Left lung (tissue), 14 donors: Measurements from ENCODE around the gene TMF1. TPM values are rescaled to one million over a fixed set of nuclear protein-coding genes. Genes with fewer than 3 reads are reported as not detected.
A peak's percentile ranks its signal among the peaks of the same experiment; 100 is the strongest.

ENCODE experiments used
- ATAC-seq: fragments of 200-7000 bp; cut with Tn5 transposase; one replicate; pipeline ENCODE4 v1.9.1; 2020; ENCODE audit warnings: moderate library complexity
- DNase-seq, 4 donors: peaks; one replicate each; pipeline ENCODE4 v3.0.0-alpha.2; 2013 to 2020
- H3K27ac ChIP-seq, 2 donors: fragments of 200-600 bp; sonication (generic) in 1 of 2; one replicate each; pipeline versions ENCODE4 v1.5.0 to v1.8.0; 2020 to 2021
- H3K27me3 ChIP-seq, 2 donors: fragments of 200-600 bp; sonication (generic) in 1 of 2; one replicate each; pipeline versions ENCODE4 v1.5.0 to v1.8.0; 2020 to 2021
- H3K36me3 ChIP-seq, 2 donors: fragments of 200-600 bp; sonication (generic) in 1 of 2; one replicate each; pipeline versions ENCODE4 v1.5.0 to v1.8.0; 2020 to 2021
- H3K4me1 ChIP-seq, 2 donors: fragments of 200-600 bp; one replicate each; pipeline ENCODE4 v1.8.0; 2021
- H3K4me3 ChIP-seq, 2 donors: fragments of 200-600 bp; sonication (generic) in 1 of 2; one replicate each; pipeline versions ENCODE4 v1.5.0 to v1.8.0; 2020 to 2021; ENCODE audit warnings: mild to moderate bottlenecking in 1 of 2
- H3K9me3 ChIP-seq, 2 donors: fragments of 200-600 bp; sonication (generic) in 1 of 2; one replicate each; pipeline versions ENCODE4 v1.5.0 to v1.8.0; 2020 to 2021
- intact Hi-C, 2 donors: fragments of 100-400 bp; cut with DNase I; formaldehyde crosslinking; loops; one replicate each; pipeline versions ENCODE4 v1.11.2 to v1.14.2; 2022
- long read RNA-seq, 12 donors: library from polyadenylated mRNA in 2 of 12; unstranded in 2 of 12; transcript quantifications; one replicate each; pipeline ENCODE4 v2.0.0 and lab custom pipeline, GENCODE V29; 2019 to 2026
- polyA plus RNA-seq, 6 donors: library from polyadenylated mRNA; unstranded; fragments of 120-200 nt; gene quantifications; one replicate each; pipeline ENCODE4 v1.2.1, GENCODE V29; 2013; ENCODE audit not compliant: insufficient read length in 6 of 6
- total RNA-seq, 2 donors: library from RNA; stranded (reverse); fragmentation: NEBNext Ultra II Directional; extraction: Animal tissue kit (Norgen Biotek cat#: 25700); gene quantifications; one replicate each; pipeline ENCODE4 v1.2.1, GENCODE V29; 2021
- TF ChIP-seq, protein P1 (sequence below), 2 donors: fragments of 200-600 bp; sonication (generic) in 1 of 2; IDR thresholded peaks; one replicate each; pipeline versions ENCODE4 v1.5.0 to v1.8.0; 2021; ENCODE audit warnings: antibody characterized with exemption in 2 of 2
- donor health status: DM: no; HTN: yes; CAD: no.
- donor health status: DM: no; HTN: no; CAD: no.

The TMF1 gene, protein sequence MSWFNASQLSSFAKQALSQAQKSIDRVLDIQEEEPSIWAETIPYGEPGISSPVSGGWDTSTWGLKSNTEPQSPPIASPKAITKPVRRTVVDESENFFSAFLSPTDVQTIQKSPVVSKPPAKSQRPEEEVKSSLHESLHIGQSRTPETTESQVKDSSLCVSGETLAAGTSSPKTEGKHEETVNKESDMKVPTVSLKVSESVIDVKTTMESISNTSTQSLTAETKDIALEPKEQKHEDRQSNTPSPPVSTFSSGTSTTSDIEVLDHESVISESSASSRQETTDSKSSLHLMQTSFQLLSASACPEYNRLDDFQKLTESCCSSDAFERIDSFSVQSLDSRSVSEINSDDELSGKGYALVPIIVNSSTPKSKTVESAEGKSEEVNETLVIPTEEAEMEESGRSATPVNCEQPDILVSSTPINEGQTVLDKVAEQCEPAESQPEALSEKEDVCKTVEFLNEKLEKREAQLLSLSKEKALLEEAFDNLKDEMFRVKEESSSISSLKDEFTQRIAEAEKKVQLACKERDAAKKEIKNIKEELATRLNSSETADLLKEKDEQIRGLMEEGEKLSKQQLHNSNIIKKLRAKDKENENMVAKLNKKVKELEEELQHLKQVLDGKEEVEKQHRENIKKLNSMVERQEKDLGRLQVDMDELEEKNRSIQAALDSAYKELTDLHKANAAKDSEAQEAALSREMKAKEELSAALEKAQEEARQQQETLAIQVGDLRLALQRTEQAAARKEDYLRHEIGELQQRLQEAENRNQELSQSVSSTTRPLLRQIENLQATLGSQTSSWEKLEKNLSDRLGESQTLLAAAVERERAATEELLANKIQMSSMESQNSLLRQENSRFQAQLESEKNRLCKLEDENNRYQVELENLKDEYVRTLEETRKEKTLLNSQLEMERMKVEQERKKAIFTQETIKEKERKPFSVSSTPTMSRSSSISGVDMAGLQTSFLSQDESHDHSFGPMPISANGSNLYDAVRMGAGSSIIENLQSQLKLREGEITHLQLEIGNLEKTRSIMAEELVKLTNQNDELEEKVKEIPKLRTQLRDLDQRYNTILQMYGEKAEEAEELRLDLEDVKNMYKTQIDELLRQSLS
- total RNA-seq (10 to 100 TPM; 38.4 to 40.8 TPM), polyA plus RNA-seq (10 to 100 TPM; 46.2 to 61.1 (median 54.0) TPM)
- long read RNA-seq, donor 1, full-length matches to known transcripts, result 2 of 37 reads
- long read RNA-seq, donor 1, partial matches to known transcripts, result 35 of 37 reads
- long read RNA-seq, donor 1, other reads (novel, unspliced or antisense), result 0 of 37 reads
- long read RNA-seq, donor 2, partial matches to known transcripts, result 23 of 24 reads
- long read RNA-seq, donor 2, other reads (novel, unspliced or antisense), result 0 of 24 reads
- long read RNA-seq, donor 3, full-length matches to known transcripts, result 2 of 10 reads
- long read RNA-seq, donor 3, partial matches to known transcripts, result 8 of 10 reads
- long read RNA-seq, donor 3, other reads (novel, unspliced or antisense), result 0 of 10 reads
- long read RNA-seq, donor 4, partial matches to known transcripts, result 23 of 25 reads
- long read RNA-seq, donor 4, other reads (novel, unspliced or antisense), result 2 of 25 reads
- long read RNA-seq, donor 5, partial matches to known transcripts, result 26 of 26 reads
- long read RNA-seq, donor 5, other reads (novel, unspliced or antisense), result 0 of 26 reads
- long read RNA-seq, donor 6, full-length matches to known transcripts, result 2 of 16 reads
- long read RNA-seq, donor 6, partial matches to known transcripts, result 14 of 16 reads
- long read RNA-seq, donor 6, other reads (novel, unspliced or antisense), result 0 of 16 reads
- long read RNA-seq, donor 7, result 0 reads
- long read RNA-seq, donor 8, full-length matches to known transcripts, result 1 of 1 reads
- long read RNA-seq, donor 8, partial matches to known transcripts, result 0 of 1 reads
- long read RNA-seq, donor 8, other reads (novel, unspliced or antisense), result 0 of 1 reads
- long read RNA-seq, donor 9, result 0 reads
- long read RNA-seq, donor 10, partial matches to known transcripts, result 9 of 9 reads
- long read RNA-seq, donor 10, other reads (novel, unspliced or antisense), result 0 of 9 reads
- long read RNA-seq, donor 11, full-length matches to known transcripts, result 1 of 10 reads
- long read RNA-seq, donor 11, partial matches to known transcripts, result 9 of 10 reads
- long read RNA-seq, donor 11, other reads (novel, unspliced or antisense), result 0 of 10 reads
- long read RNA-seq, donor 12, full-length matches to known transcripts, result 3 of 11 reads
- long read RNA-seq, donor 12, partial matches to known transcripts, result 8 of 11 reads
- long read RNA-seq, donor 12, other reads (novel, unspliced or antisense), result 0 of 11 reads

DNA sequence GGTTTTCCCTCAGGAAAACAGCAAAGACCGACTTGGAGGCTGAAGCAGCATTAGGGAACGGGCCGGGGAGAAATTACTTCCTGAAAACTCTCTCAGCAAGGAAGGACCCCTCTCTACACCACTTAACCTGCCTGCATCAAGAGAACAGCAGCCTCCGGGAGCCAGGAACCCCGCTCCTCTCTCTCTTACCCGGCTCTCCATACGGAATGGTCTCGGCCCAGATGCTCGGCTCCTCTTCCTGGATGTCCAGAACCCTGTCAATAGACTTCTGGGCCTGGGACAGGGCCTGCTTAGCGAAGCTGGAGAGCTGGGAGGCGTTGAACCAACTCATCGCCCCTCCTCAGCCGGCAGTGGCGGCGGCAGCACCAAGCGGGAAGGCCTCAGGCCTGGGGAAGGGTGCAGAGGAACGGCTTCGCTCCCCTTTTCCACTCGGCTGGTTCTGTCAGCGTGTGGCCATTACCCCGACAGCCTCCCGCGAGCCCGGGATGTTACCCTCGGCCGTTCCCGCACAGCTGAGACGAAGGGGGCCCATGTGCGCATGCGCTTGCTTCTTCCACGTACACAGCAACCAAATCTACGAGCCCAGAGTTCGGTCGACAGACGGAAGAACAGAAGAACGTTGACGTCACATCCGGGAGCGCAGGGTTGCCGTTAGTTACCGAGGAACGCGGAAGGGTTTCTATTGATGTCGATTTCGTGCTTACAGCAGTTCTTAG lies at the start of gene TMF1:
TMF1 (minus strand) TSS at position 578 of the 716 bp plus-strand sequence; CDS start at position 331, 247 bp downstream.
- Histone ChIP-seq H3K9me3 (no peaks in the 10 kb centered on the region), H3K36me3 (peaks cover 0 to 50% of the 10 kb centered on the region in 2 donors), H3K27me3 (no peaks in the 10 kb centered on the region), H3K4me3 (peak within 1 kb of the TSS; percentile 75 to 96), H3K27ac (peak within 1 kb of the TSS; percentile 96 to 98), H3K4me1 (peaks cover 22 to 49% of the 10 kb centered on the region in 2 donors)
- TF ChIP-seq, protein P1, sequence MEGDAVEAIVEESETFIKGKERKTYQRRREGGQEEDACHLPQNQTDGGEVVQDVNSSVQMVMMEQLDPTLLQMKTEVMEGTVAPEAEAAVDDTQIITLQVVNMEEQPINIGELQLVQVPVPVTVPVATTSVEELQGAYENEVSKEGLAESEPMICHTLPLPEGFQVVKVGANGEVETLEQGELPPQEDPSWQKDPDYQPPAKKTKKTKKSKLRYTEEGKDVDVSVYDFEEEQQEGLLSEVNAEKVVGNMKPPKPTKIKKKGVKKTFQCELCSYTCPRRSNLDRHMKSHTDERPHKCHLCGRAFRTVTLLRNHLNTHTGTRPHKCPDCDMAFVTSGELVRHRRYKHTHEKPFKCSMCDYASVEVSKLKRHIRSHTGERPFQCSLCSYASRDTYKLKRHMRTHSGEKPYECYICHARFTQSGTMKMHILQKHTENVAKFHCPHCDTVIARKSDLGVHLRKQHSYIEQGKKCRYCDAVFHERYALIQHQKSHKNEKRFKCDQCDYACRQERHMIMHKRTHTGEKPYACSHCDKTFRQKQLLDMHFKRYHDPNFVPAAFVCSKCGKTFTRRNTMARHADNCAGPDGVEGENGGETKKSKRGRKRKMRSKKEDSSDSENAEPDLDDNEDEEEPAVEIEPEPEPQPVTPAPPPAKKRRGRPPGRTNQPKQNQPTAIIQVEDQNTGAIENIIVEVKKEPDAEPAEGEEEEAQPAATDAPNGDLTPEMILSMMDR (IDR thresholded peaks at IDR 0.05), result no peak
- intact Hi-C loops, result no loop called here
- DNase-seq (peak; percentile 98 to 99 (median 98)), ATAC-seq (peak; percentile 95)

DNA sequence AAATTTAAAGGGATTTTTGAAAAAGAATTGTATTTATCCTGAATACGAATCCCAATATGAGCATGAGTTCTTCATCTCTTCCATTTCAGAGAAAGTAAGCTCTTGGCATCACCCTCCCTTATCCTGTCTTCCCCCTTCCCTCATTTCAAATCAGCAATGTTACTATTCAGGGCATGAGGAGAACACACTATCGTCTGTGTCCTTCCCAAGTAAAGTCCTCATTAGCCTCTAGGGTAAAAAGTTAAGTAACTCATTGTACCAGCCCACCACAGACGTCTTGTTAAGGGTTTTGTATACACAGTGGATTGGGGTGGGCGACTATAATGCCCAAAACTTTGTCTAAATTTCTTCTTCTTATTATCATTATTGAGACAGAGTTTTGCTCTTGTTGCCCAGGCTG lies 47.4 kb upstream of the TMF1 start:
- TF ChIP-seq, protein P1 (IDR thresholded peaks at IDR 0.05), result no peak
- Histone ChIP-seq H3K4me3 (no peak overlapping the region), H3K27ac (no peak overlapping the region), H3K27me3 (no peaks in the 10 kb centered on the region), H3K9me3 (no peaks in the 10 kb centered on the region), H3K4me1 (peaks cover 4 to 56% of the 10 kb centered on the region in 2 donors), H3K36me3 (peaks cover 0 to 36% of the 10 kb centered on the region in 2 donors)
- no peak for DNase-seq
- no peak for ATAC-seq
- intact Hi-C loops, result no loop called here

DNA sequence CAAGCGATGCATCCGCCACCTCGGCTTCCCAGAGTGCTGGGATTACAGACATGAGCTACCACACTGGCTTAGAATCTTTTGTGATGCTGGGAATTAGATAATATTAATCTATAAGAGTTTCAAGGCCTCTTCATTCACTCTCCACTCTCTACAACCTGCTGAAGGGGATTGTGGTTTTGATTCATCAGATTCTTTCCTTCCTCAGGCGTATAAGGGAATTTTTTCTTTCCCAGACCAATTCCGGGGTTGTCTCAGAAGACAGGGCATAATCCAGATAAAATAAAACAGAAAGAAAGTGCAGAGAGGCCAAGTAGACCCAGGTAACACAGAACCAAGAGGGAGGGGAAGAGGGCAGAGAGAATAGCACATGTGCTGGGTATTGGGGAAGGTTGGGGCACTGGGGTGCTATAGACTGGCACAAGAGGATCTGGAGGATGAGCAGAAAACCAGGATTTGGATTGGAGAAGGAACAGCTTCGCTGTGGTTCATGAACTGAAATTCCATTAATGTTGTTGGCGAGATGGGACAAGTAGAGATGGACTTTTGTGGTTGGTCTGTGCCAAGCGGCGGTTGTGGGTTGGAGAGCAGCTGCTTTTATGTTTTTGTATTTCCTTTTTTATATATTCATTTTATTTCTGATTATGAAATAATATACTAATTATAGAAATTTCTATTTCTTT lies 45.4 kb upstream of the TMF1 start:
- Histone ChIP-seq H3K4me1 (peaks cover 17 to 71% of the 10 kb centered on the region in 2 donors), H3K27ac (peak overlapping the region in 1 of 2 donors; percentile 30)

More for the DNA sequence above, 45.4 kb upstream of the TMF1 start:
- intact Hi-C loops, result no loop called here
- Histone ChIP-seq H3K27me3 (no peaks in the 10 kb centered on the region), H3K4me3 (no peak overlapping the region), H3K36me3 (peaks cover 0 to 16% of the 10 kb centered on the region in 2 donors), H3K9me3 (no peaks in the 10 kb centered on the region)
- no peak for ATAC-seq
- no peak for DNase-seq
- TF ChIP-seq, protein P1 (IDR thresholded peaks at IDR 0.05), result no peak
